GM12875 (cell line): ENCODE data around the gene POU6F2.

ENCODE experiments used
- H3K4me3 ChIP-seq: one replicate; pipeline ENCODE4 v1.5.1; 2011; ENCODE audit warnings: low read depth, low read length, control low read depth
- CTCF ChIP-seq: IDR thresholded peaks from 2 replicates; pipeline ENCODE4 v1.5.1; 2011; ENCODE audit warnings: low read depth, mild to moderate bottlenecking, control low read depth, inconsistent platforms, low read length, moderate library complexity, borderline replicate concordance; ENCODE audit not compliant: insufficient read depth

POU6F2 gene

GRCh38 chr7:39357648-39358047 lies 379.9 kb downstream of the POU6F2 start:
- peak; percentile 43; the same call in 1 of the 2 replicates for TF ChIP-seq CTCF
- H3K4me3 ChIP-seq, result no peak overlapping the region

- no peak for TF ChIP-seq CTCF
- no peak overlapping the region for H3K4me3 ChIP-seq
Measured at GRCh38 chr7:39360038-39360437, 382.3 kb downstream of the POU6F2 start.

GRCh38 chr7:39360766-39361165 lies 383.1 kb downstream of the POU6F2 start:
- TF ChIP-seq CTCF, result no peak
- no peak overlapping the region for H3K4me3 ChIP-seq

- TF ChIP-seq CTCF, result no peak
- no peak overlapping the region for H3K4me3 ChIP-seq
Measured at GRCh38 chr7:39365751-39366295, 388.1 kb downstream of the POU6F2 start.

GRCh38 chr7:39367451-39367850 lies 389.7 kb downstream of the POU6F2 start:
- no peak for TF ChIP-seq CTCF
- H3K4me3 ChIP-seq, result no peak overlapping the region

- no peak for TF ChIP-seq CTCF
- H3K4me3 ChIP-seq, result no peak overlapping the region
Measured at GRCh38 chr7:39367943-39368342, 390.2 kb downstream of the POU6F2 start.

GRCh38 chr7:39372383-39372782 lies 394.7 kb downstream of the POU6F2 start:
- no peak for TF ChIP-seq CTCF

More at GRCh38 chr7:39372383-39372782, 394.7 kb downstream of the POU6F2 start:
- no peak overlapping the region for H3K4me3 ChIP-seq
